Measurements from ENCODE around the gene IGSF3. TPM values are rescaled to one million over a fixed set of nuclear protein-coding genes. Genes with fewer than 3 reads are reported as not detected.

The IGSF3 gene
- total RNA-seq, 1 donor from 2014 or later: 29.4 TPM

GRCh38 chr1:116532671-116533428, 134.7 kb downstream of the IGSF3 start:
- no peak for TF ChIP-seq CTCF (IDR thresholded peaks at IDR 0.05; ENCODE audit: unreplicated experiment)
- Mint-ChIP-seq H3K27ac (ENCODE audit: unreplicated experiment) (no peak overlapping the region), H3K4me3 (ENCODE audit: unreplicated experiment) (no peak overlapping the region), H3K36me3 (ENCODE audit: low read depth, unreplicated experiment) (peaks cover 15% of the 10 kb centered on the region), H3K27me3 (ENCODE audit: unreplicated experiment) (no peaks in the 10 kb centered on the region), H3K9me3 (ENCODE audit: unreplicated experiment) (no peaks in the 10 kb centered on the region), H3K4me1 (ENCODE audit: unreplicated experiment) (no peaks in the 10 kb centered on the region)
- no peak for DNase-seq (ENCODE audit: low spot score)

- Mint-ChIP-seq H3K27ac (ENCODE audit: unreplicated experiment) (no peak overlapping the region), H3K27me3 (ENCODE audit: unreplicated experiment) (no peaks in the 10 kb centered on the region), H3K9me3 (ENCODE audit: unreplicated experiment) (no peaks in the 10 kb centered on the region), H3K4me3 (ENCODE audit: unreplicated experiment) (no peak overlapping the region), H3K4me1 (ENCODE audit: unreplicated experiment) (no peaks in the 10 kb centered on the region), H3K36me3 (ENCODE audit: low read depth, unreplicated experiment) (peaks cover 15% of the 10 kb centered on the region)
- no peak for TF ChIP-seq CTCF (IDR thresholded peaks at IDR 0.05; ENCODE audit: unreplicated experiment)
- DNase-seq (ENCODE audit: low spot score): peak; percentile 10
Measured at GRCh38 chr1:116531917-116532316, 135.6 kb downstream of the IGSF3 start.

- no peaks in the 10 kb centered on the region for H3K27me3 Mint-ChIP-seq (ENCODE audit: unreplicated experiment)
- H3K9me3 Mint-ChIP-seq (ENCODE audit: unreplicated experiment): no peaks in the 10 kb centered on the region
- H3K36me3 Mint-ChIP-seq (ENCODE audit: low read depth, unreplicated experiment): peaks cover 12% of the 10 kb centered on the region
- no peaks in the 10 kb centered on the region for H3K4me1 Mint-ChIP-seq (ENCODE audit: unreplicated experiment)
- DNase-seq (ENCODE audit: low spot score): no peak
- H3K27ac Mint-ChIP-seq (ENCODE audit: unreplicated experiment): no peak overlapping the region
- no peak for TF ChIP-seq CTCF (IDR thresholded peaks at IDR 0.05; ENCODE audit: unreplicated experiment)
- no peak overlapping the region for H3K4me3 Mint-ChIP-seq (ENCODE audit: unreplicated experiment)
Measured at GRCh38 chr1:116529681-116530080, 137.9 kb downstream of the IGSF3 start.

- Mint-ChIP-seq H3K27ac (ENCODE audit: unreplicated experiment) (no peak overlapping the region), H3K4me3 (ENCODE audit: unreplicated experiment) (no peak overlapping the region), H3K36me3 (ENCODE audit: low read depth, unreplicated experiment) (peaks cover 12% of the 10 kb centered on the region), H3K27me3 (ENCODE audit: unreplicated experiment) (no peaks in the 10 kb centered on the region), H3K9me3 (ENCODE audit: unreplicated experiment) (no peaks in the 10 kb centered on the region), H3K4me1 (ENCODE audit: unreplicated experiment) (no peaks in the 10 kb centered on the region)
- no peak for TF ChIP-seq CTCF (IDR thresholded peaks at IDR 0.05; ENCODE audit: unreplicated experiment)
- DNase-seq (ENCODE audit: low spot score): no peak
Measured at GRCh38 chr1:116529199-116529631, 138.3 kb downstream of the IGSF3 start.

- H3K4me3 Mint-ChIP-seq (ENCODE audit: unreplicated experiment): no peak overlapping the region
- no peak overlapping the region for H3K27ac Mint-ChIP-seq (ENCODE audit: unreplicated experiment)
- no peaks in the 10 kb centered on the region for H3K9me3 Mint-ChIP-seq (ENCODE audit: unreplicated experiment)
- no peaks in the 10 kb centered on the region for H3K4me1 Mint-ChIP-seq (ENCODE audit: unreplicated experiment)
- no peak for DNase-seq (ENCODE audit: low spot score)
- TF ChIP-seq CTCF (IDR thresholded peaks at IDR 0.05; ENCODE audit: unreplicated experiment): no peak
- peaks cover 6% of the 10 kb centered on the region for H3K36me3 Mint-ChIP-seq (ENCODE audit: low read depth, unreplicated experiment)
- no peaks in the 10 kb centered on the region for H3K27me3 Mint-ChIP-seq (ENCODE audit: unreplicated experiment)
Measured at GRCh38 chr1:116528329-116529083, 139.0 kb downstream of the IGSF3 start.

Measured in endothelial cell (in vitro differentiated cells).